Stimulated activated CD8-positive, alpha-beta memory T cell treated with anti-CD3 and anti-CD28 coated beads, Interleukin-4, amount 100 ng/mL, for 4 hours (primary cell): ENCODE measurements around the gene PAFAH1B1.
"Not testable (repeated sequence)": the region's sequence is repeated elsewhere in the genome, so short reads cannot be mapped to it uniquely, and the experiment has no call there.

Experiments
- DNase-seq, 2 donors: peaks; one replicate each; pipeline ENCODE4 v3.0.0-alpha.2; 2020; ENCODE audit warnings: low read depth in 2 of 2, low spot score in 1 of 2

The PAFAH1B1 gene

GRCh38 chr17:2592971-2593820 lies at the start of gene PAFAH1B1:
TSS of gene PAFAH1B1 (plus strand) at chr17:2593654. CDS start at chr17:2638289, 44,635 bp downstream.
- peak; percentile 79 to 86 for DNase-seq

DNA sequence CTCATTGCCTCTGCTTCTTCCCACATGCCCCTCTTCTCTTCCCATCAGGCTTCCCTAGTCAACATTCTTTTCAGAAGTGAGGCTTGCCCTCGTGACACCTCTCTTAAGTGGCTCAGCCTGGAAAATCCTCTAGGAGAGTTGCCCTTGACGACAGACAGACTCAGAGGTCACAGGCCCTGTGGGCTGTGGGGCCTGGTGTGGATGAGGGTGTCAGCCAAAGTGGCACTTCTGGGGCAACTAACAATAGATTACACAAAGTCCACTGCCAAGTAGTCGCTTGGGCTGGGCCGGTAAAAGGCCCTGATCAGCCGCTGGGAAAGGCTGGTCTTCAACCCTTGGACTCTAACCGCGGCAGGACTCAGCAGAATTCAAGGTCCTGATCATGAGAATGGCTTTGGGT lies 48.1 kb upstream of the PAFAH1B1 start:
- no peak for DNase-seq

GRCh38 chr17:2547176-2547575 lies 46.3 kb upstream of the PAFAH1B1 start:
- DNase-seq, result no peak

GRCh38 chr17:2548026-2548425 lies 45.4 kb upstream of the PAFAH1B1 start:
- not testable (repeated sequence) for DNase-seq

DNA sequence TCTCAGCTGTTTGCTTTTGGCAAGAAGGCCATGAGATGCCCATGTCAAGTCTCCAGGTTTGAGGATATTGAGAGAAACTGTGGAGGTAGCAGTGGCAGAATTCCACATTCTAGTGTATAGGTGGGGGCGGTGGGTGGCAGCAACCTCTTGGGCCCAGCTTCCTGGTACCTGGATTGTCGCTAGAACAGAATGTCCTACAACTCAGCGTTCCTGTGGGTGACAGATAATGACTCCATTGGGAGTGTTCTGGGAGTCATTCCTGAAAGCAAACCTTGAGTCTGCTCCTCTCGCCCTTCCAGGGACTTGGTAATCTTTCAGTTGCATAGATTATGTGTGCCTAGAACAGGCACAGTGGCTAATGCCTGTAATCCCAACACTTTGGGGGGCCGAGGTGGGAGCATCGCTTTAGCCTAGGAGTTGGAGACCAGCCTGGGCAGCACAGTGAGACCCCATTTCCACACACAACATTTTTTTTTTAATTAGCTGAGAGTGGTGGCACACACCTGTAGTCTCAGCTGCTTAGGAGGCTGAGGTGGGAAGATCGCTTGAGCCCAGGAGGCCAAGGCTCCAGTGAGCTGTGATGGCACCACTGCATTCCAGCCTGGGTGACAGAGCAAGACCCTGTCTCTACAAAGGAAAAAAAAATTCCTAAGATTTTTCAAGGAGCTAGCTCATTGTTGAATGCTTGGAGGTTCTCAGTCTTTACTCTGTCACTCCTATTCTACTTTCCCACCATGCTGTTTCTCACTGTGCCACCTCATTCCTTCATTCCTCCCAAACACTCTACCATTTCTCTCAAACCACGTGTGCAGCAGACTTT lies 43.9 kb upstream of the PAFAH1B1 start:
- DNase-seq, result no peak

GRCh38 chr17:2551493-2551892 lies 42.0 kb upstream of the PAFAH1B1 start:
- DNase-seq, result no peak

GRCh38 chr17:2551928-2552327 lies 41.5 kb upstream of the PAFAH1B1 start:
- DNase-seq, result no peak

DNA sequence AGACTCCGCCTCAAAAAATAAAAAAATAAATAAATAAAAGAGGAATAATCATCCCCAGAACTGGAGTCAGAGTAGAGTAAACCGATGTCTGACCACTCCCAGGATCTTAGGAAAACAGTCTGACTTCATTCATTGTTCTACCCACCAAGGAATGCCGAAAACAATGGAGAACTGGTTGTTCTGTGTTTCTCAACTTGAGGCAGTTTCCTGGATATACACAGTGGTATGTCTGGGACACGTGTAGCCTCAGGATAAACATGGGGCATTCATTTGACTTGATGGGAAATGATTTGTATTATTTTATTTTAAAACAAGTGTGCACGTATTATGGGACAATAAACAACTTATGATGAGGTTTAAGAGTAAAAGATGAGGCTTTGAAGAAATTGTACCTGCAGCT lies 32.8 kb upstream of the PAFAH1B1 start:
- DNase-seq, result no peak

- no peak for DNase-seq
Observed at GRCh38 chr17:2562162-2562858, 31.1 kb upstream of the PAFAH1B1 start.

- no peak for DNase-seq
Observed at GRCh38 chr17:2563061-2563460, 30.4 kb upstream of the PAFAH1B1 start.

DNA sequence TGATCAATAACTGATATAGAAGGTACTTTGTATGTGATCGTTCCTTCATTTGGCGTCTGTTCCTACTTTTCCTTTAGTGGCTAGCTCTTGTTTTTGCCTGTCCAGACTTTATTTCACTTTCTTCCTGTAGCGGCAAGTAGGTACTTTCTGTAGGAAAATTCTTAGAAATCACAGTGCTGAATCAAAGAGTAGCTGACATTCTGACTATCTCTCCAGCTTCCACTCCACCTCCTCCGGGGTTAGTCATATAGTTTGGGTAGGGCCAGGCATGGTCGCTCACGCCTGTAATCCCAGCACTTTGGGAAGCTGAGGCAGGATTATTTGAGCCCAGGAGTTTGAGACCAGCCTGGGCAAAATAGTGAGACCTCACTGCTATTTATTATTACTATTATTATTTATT lies 29.9 kb upstream of the PAFAH1B1 start:
- DNase-seq, result no peak

- no peak for DNase-seq
Observed at GRCh38 chr17:2564877-2565276, 28.6 kb upstream of the PAFAH1B1 start.

DNA sequence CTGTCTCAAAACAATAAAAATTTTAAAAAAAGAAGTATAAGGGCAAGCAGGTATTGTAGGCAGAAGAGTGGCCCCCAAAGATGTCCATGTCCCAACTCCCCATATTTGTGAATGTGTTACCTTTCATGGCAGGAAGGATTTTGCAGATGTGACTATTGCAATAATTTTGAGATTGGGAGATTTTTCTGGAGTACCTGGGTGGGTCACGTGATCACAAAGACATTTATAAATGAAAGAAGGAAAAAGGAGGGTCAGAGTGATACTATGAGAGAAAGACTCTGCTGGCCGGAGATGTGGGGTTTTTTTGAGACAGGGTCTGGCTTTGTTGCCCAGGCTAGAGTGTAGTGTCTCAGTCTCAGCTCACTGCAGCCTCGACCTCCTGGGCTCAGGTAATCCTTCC lies 27.4 kb upstream of the PAFAH1B1 start:
- no peak for DNase-seq

DNA sequence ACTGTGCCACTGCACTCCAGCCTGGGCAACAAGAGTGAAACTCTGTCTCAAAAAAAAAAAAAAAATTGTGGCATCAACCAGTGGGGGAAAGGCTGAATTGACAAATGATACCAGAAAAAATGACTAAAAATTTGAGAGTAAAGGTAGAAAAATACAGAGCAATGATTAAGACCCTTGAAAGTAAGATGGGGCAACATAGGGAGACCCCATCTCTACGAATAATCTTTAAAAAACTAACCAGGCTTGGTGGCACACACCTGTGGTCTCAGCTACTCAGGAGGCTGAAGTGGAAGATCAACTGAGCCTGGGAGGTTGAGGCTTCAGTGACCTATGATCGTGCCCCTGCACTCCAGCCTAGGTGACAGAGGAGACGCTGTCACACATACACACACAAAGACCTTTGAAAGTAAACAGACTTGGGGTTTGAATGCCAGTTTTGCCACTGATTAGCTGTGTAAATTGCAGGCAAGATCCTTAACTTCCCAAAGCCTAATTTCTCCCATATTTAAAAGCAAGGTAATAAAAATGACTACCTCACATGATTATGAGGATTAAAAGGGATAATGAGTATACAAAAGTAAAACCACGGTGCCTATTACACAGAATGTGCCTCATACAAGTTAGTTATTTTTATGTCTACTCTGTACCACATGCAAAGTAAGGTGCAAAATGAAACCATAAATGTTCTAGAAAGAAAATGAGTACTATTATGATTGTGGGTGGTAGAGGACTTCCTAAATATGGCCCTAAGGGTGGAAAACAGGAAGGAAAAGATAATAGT lies 21.7 kb upstream of the PAFAH1B1 start:
- DNase-seq, result no peak

- DNase-seq, result not testable (repeated sequence)
Observed at GRCh38 chr17:2572304-2572609, 21.2 kb upstream of the PAFAH1B1 start.

DNA sequence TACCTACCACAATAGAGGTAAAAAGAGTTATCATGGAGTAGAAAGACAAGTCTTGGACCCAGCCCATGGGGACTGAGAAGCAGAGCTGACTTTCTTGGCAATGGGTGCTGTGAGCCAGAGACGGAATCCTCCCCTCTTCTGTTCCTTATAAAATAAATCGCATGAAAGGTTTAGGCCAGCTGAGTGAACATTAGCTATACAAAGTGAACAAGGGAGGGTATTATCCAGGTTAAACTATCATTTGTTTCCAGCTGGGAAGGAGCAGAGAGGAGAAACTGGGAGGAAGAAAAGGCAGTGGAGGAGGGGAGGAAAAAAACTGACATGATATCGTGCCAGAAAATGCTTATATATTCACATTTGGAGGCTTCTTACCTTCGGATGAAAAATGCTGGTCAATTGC lies 13.3 kb upstream of the PAFAH1B1 start:
- no peak for DNase-seq

DNA sequence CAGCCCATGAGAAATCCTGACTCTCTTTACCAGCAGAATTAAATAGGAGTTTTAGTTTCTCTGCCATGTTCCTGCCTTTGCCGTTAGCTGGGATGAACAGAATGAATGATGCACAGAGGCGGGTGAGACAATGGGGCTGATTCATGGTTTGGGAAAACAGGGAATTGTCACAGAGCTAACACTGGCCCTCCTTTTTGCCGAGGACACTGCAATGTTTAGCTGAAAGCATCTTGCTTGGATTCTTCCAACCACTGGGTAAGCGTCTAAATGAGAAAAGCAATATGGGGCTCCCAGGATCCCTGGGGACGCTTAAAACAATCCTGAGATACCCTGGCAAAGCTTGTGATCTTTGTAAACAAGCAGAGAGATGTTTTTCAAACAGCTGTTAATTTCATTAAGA lies 12.8 kb upstream of the PAFAH1B1 start:
- no peak for DNase-seq

- no peak for DNase-seq
Observed at GRCh38 chr17:2582493-2582892, 11.0 kb upstream of the PAFAH1B1 start.

GRCh38 chr17:2591040-2591640 lies 2.3 kb upstream of the PAFAH1B1 start:
- no peak for DNase-seq

- peak; percentile 57 to 60 for DNase-seq
Observed at GRCh38 chr17:2593821-2594721, 617 bp downstream of the PAFAH1B1 start.
